Measurements from ENCODE around the gene WNT7B.

WNT7B gene

DNA sequence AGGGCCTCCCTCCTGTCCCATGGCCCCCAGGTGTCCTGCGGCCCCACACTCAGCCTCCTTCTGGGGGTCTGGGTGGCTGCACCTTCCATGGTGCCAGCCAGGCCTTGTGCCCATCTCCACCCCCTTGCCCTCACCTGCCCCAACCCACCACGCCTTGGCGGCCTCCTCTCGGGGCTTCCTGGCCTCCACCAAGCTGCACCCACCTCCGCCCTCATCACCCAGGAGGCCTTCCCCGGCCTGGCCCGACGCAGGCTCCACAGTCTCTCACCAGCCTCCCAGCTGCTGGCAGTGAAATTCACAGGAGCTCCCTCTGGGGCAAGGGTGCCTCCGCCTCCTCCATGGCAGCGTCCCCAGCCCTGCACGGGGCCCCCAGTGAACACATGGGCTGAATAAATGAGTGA lies 35.9 kb upstream of the WNT7B start:
- Histone ChIP-seq H3K27ac (ENCODE audit: low read depth, low read length) (peak overlapping the region; percentile 99), H3K36me3 (ENCODE audit: control insufficient read depth, insufficient read depth, low read length) (no peaks in the 10 kb centered on the region), H3K4me3 (ENCODE audit: low read length) (peak overlapping the region; percentile 96), H3K27me3 (ENCODE audit: control insufficient read depth, insufficient read depth, low read length) (no peaks in the 10 kb centered on the region), H3K9ac (ENCODE audit: low read length) (peak overlapping the region; percentile 41), H3K4me1 (ENCODE audit: control insufficient read depth, insufficient read depth, low read length) (peaks cover 16% of the 10 kb centered on the region)

DNA sequence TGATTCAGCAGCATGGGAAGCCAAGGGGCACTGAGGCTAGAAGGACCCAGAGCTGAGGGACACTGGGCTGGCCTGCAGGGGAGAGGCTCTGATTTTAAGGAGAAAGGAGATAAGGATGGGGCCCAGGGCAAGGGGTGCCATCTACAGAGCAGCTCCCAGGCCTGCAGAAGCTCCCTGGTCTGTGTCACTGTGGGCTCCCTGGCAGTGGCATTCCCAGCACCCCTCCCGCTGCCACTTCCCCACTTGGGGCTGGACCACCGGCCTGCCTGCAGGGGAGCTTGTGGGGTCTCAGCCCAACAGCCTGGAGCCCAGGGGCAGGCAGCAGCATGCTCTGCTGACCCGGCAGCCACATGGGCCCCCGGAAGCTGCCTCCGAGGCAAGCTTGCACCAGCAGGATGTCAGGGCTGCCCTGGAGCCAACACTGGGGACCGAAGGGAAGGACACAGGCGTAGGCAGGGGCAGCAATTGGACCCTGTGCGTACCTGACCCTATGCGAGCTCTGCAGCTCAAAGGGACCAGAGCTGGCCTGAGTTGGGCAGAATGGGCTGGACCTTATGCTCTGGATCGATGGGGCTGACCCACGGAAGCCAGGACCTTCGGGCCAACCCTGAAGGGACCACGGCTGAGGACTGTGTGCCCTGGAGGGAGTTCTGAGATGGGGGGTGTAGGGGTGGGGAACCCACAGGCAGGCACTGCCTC lies 35.4 kb upstream of the WNT7B start:
- Histone ChIP-seq H3K9ac (ENCODE audit: low read length) (peak overlapping the region; percentile 14), H3K27ac (ENCODE audit: low read depth, low read length) (peak overlapping the region; percentile 99), H3K4me3 (ENCODE audit: low read length) (no peak overlapping the region), H3K27me3 (ENCODE audit: control insufficient read depth, insufficient read depth, low read length) (no peaks in the 10 kb centered on the region), H3K4me1 (ENCODE audit: control insufficient read depth, insufficient read depth, low read length) (peaks cover 21% of the 10 kb centered on the region), H3K36me3 (ENCODE audit: control insufficient read depth, insufficient read depth, low read length) (no peaks in the 10 kb centered on the region)

DNA sequence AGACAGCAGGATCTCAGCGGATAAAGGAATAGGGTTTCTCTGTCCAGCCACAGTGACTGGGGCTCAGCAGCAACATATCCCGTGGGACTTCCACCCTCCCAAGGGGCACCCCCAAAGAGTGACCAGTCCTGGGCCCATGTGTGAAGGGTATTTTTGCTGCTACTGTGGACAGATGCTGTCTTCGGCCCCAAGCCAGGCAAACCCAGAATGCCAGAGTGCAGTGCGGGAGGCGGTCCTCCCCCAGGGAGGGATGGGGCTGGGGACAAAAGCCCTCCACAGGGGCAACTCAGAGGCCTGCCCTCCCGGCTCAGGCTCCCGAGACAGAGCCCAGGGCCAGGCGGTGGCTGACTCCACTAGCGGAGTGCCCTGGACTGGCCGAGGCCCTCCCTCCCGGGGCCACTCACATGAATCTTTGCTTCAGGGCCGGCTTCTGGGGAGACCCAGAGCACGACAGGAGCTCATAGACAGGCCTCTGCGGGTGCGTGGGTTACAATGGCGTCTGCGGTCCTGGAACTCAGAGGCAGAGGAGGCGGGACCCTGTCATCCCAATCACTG lies 34.7 kb upstream of the WNT7B start:
- peaks cover 27% of the 10 kb centered on the region for H3K4me1 ChIP-seq (ENCODE audit: control insufficient read depth, insufficient read depth, low read length)
- H3K27me3 ChIP-seq (ENCODE audit: control insufficient read depth, insufficient read depth, low read length), result no peaks in the 10 kb centered on the region
- no peak overlapping the region for H3K9ac ChIP-seq (ENCODE audit: low read length)
- H3K27ac ChIP-seq (ENCODE audit: low read depth, low read length), result peak overlapping the region; percentile 52
- H3K36me3 ChIP-seq (ENCODE audit: control insufficient read depth, insufficient read depth, low read length), result no peaks in the 10 kb centered on the region
- no peak overlapping the region for H3K4me3 ChIP-seq (ENCODE audit: low read length)

DNA sequence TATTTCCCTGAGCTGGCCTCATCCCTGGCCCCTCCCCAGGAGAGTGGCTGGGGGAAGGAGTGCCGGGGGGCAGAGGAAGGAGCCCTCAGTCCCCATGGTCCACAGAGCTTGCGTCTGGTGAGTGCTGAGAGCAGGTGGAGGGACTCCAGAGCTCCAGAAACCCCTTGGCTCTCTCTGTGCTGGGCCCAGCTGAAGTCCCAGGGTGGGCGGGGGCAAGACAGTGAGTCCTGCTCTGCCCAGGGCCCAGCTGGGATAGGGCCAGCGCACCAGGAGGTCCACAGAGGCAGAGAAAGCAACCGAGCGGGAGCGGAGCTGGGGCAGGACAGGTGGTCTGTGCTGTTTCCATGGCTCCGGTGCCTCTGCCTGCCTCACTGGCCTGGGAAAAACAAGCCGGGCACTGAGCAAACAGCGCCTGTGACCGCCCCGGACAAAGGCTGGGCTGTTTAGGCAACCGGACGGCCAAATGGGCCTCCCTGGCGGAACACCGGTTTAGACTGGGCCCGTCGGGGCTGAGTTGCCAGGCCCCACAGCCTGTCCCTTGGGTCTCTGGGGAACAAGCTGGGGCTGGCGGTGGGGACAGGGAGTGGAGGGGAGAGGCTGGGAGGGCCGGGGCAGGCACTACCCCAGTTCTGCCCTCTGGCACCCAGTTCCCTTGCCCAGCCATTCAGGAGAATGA lies 34.1 kb upstream of the WNT7B start:
- Histone ChIP-seq H3K4me1 (ENCODE audit: control insufficient read depth, insufficient read depth, low read length) (peaks cover 33% of the 10 kb centered on the region), H3K9ac (ENCODE audit: low read length) (no peak overlapping the region)

DNA sequence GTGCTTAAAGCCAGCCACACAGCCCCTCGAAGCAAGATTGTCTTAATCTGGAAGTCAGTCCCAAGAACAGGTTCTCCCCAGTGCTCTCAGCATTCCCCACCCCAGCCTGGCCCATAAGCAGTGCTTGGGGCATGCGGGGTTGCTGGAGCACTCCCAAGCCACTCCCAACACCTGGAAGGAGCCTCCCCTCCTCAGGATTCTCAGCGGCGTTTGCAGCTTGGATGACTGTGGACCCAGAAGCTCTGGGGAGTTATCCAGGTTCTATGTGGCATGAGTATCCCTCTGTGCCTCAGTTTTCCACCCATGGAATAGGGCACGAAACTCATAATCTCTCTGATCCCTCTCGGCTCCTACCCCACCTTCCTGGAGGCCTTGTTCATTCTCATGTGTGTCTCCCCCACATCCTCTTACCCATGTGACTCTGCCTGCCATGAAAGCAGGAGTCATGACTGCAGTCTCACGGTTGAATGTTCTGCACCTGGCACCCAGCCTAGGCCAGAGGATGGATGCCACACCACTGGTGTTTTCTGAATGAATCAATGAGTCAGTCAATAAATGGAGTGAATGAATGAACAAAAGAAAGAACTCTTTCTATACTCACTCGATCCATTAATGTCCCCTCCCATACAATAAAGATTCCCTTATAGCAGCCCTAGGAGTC lies 33.4 kb upstream of the WNT7B start:
- H3K36me3 ChIP-seq (ENCODE audit: control insufficient read depth, insufficient read depth, low read length), result no peaks in the 10 kb centered on the region
- H3K9ac ChIP-seq (ENCODE audit: low read length), result no peak overlapping the region
- peaks cover 35% of the 10 kb centered on the region for H3K4me1 ChIP-seq (ENCODE audit: control insufficient read depth, insufficient read depth, low read length)
- H3K27me3 ChIP-seq (ENCODE audit: control insufficient read depth, insufficient read depth, low read length), result no peaks in the 10 kb centered on the region
- H3K27ac ChIP-seq (ENCODE audit: low read depth, low read length), result no peak overlapping the region
- H3K4me3 ChIP-seq (ENCODE audit: low read length), result no peak overlapping the region

More for the DNA sequence above, 34.1 kb upstream of the WNT7B start:
- Histone ChIP-seq H3K36me3 (ENCODE audit: control insufficient read depth, insufficient read depth, low read length) (no peaks in the 10 kb centered on the region), H3K27ac (ENCODE audit: low read depth, low read length) (peak overlapping the region; percentile 52), H3K27me3 (ENCODE audit: control insufficient read depth, insufficient read depth, low read length) (no peaks in the 10 kb centered on the region), H3K4me3 (ENCODE audit: low read length) (no peak overlapping the region)

DNA sequence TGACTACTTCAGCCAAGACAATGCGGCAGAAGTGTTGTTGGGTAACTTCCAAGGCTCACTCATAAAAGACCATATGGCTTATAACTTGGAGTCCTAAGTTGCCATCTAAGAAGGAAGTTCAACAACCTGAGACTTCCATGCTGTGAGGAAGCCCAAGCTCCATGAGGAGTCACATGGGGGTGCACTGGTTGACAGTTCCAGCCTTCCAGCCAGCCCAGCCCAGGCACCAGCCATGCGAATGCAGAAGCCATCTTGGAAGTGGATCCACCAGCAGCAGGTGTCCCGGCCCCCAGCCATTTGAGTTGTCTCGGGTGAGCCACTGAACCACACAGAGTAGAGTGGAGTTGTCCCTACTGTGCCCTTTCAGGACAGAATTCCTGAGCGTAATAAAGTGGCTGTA lies 32.8 kb upstream of the WNT7B start:
- H3K9ac ChIP-seq (ENCODE audit: low read length), result no peak overlapping the region
- no peak overlapping the region for H3K27ac ChIP-seq (ENCODE audit: low read depth, low read length)
- peaks cover 35% of the 10 kb centered on the region for H3K4me1 ChIP-seq (ENCODE audit: control insufficient read depth, insufficient read depth, low read length)
- no peaks in the 10 kb centered on the region for H3K27me3 ChIP-seq (ENCODE audit: control insufficient read depth, insufficient read depth, low read length)
- H3K4me3 ChIP-seq (ENCODE audit: low read length), result no peak overlapping the region
- no peaks in the 10 kb centered on the region for H3K36me3 ChIP-seq (ENCODE audit: control insufficient read depth, insufficient read depth, low read length)

DNA sequence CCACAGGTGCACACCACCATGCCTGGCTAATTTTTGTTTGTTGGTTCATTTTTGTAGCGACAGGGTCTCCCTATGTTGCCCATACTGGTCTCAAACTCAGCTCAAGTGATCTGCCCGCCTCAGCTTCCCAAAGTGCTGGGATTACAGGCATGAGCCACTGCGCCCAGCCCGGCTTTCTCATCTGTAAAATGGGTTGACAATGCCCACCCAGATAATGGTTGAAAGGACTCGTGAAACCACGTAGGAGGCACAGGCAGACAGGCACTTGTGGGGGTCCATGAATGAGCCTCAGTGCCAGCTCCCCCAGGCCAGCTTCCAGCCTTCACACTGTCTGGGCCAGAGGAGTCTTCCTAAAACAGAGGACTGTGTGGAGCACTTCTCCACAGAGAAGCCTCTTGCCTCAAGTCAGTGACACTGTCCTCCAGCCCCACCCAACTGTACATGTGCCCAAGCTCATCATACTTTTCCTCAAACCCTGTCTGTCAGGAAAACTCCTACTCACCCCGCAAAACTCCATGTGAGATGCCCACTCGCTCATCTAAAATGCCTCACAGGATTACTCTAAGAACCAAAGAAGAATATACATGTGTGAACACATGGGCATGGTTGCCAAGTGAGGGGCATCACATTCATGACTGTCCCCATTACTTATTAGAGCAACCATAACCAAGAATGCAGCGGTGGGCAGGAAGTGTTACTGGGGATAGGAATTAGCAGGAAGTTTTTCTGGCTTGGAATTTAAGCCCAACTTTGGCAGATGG lies 32.1 kb upstream of the WNT7B start:
- Histone ChIP-seq H3K27me3 (ENCODE audit: control insufficient read depth, insufficient read depth, low read length) (no peaks in the 10 kb centered on the region), H3K27ac (ENCODE audit: low read depth, low read length) (peak overlapping the region; percentile 96), H3K4me3 (ENCODE audit: low read length) (no peak overlapping the region), H3K9ac (ENCODE audit: low read length) (no peak overlapping the region), H3K4me1 (ENCODE audit: control insufficient read depth, insufficient read depth, low read length) (peaks cover 35% of the 10 kb centered on the region), H3K36me3 (ENCODE audit: control insufficient read depth, insufficient read depth, low read length) (no peaks in the 10 kb centered on the region)

DNA sequence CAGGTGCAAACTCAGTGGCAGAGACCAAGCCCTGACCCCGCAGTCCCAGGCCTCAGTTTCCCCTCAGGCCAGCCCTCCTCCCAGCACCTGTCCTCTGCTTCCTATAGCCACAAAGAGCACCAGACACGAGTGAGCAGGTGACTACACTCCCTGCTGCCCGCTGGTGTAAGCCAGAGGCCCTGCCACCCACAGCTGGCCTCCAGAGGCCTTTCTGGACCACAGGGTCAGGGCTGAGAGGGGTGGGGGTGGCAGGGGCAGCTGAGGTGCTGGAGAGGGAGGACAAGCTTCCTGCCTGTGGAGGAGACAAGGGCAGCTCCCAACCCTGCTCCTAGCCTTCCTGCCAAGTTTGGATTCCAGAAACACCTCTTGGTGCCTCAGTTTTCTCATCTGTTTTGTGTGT lies 31.3 kb upstream of the WNT7B start:
- no peaks in the 10 kb centered on the region for H3K27me3 ChIP-seq (ENCODE audit: control insufficient read depth, insufficient read depth, low read length)
- H3K36me3 ChIP-seq (ENCODE audit: control insufficient read depth, insufficient read depth, low read length), result no peaks in the 10 kb centered on the region
- H3K9ac ChIP-seq (ENCODE audit: low read length), result no peak overlapping the region
- peaks cover 34% of the 10 kb centered on the region for H3K4me1 ChIP-seq (ENCODE audit: control insufficient read depth, insufficient read depth, low read length)
- H3K4me3 ChIP-seq (ENCODE audit: low read length), result peak overlapping the region; percentile 23
- peak overlapping the region; percentile 96 for H3K27ac ChIP-seq (ENCODE audit: low read depth, low read length)

DNA sequence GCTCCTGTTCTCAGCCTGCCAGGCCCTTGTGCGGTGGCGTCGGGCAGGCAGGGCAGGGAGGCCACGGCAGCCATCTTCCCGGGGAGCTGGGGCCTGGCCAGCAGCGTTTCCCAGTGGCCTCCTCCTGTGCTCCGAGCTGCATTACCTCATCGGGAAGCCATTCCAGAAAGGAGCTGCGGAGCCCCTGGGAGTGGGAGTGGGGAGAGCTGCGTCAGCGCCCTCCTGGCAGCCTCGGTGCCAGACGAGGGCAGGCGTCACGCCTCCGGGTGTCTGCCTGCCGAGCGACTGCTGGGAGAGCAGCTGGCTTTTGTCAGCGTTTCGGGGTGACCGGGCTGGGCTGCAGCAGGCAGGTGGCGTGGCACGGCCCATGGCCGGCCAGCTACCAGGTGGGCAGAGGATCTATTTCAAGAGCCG lies 30.9 kb upstream of the WNT7B start:
- Histone ChIP-seq H3K27ac (ENCODE audit: low read depth, low read length) (peak overlapping the region; percentile 96), H3K4me3 (ENCODE audit: low read length) (peak overlapping the region; percentile 23), H3K36me3 (ENCODE audit: control insufficient read depth, insufficient read depth, low read length) (no peaks in the 10 kb centered on the region), H3K9ac (ENCODE audit: low read length) (no peak overlapping the region), H3K27me3 (ENCODE audit: control insufficient read depth, insufficient read depth, low read length) (no peaks in the 10 kb centered on the region), H3K4me1 (ENCODE audit: control insufficient read depth, insufficient read depth, low read length) (peaks cover 30% of the 10 kb centered on the region)

DNA sequence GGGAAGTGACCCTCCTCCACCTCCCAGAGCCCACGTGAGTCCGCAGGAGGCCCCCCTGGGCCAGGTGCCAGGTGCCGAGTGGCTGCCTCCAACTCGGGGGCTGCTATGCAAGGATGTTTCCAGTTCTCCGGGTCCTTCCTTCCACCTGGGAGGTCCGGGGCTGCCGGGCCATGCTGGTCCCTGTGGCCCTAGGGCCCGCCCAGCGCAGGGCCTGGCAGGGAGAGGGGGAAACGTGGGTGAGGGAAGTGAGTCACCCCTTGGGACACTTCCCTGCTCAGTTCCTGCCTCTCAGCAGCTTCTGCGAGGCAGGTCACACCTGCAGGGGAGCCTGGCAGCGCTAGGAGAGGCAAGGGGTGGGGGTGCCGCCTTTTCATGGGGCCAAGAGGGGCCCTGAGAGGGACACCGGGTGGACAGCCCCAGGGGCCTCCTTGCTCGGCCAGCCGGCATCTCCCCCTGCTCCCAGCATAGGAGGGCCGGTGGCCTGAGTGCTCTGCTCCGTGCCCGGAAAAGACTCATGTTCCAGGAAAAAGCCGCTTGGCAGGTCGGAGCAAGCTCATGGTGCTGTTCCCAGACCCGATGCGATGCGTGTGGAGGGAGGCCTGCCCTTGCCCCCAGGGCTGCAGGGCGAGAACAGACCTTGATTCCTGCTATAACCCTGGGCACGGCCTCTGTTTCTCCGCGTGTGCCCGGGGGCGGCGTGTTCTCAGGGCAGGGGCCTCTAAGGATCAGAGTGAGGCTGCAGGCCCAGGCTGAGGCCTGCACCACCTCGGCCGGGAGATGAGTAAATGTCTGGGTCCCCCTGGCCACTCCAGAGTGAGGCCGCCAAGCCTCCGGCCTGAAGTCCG lies 30.3 kb upstream of the WNT7B start:
- Histone ChIP-seq H3K9ac (ENCODE audit: low read length) (peak overlapping the region; percentile 34), H3K27me3 (ENCODE audit: control insufficient read depth, insufficient read depth, low read length) (no peaks in the 10 kb centered on the region), H3K4me3 (ENCODE audit: low read length) (peak overlapping the region; percentile 47), H3K27ac (ENCODE audit: low read depth, low read length) (peak overlapping the region; percentile 96), H3K36me3 (ENCODE audit: control insufficient read depth, insufficient read depth, low read length) (no peaks in the 10 kb centered on the region), H3K4me1 (ENCODE audit: control insufficient read depth, insufficient read depth, low read length) (peaks cover 26% of the 10 kb centered on the region)

DNA sequence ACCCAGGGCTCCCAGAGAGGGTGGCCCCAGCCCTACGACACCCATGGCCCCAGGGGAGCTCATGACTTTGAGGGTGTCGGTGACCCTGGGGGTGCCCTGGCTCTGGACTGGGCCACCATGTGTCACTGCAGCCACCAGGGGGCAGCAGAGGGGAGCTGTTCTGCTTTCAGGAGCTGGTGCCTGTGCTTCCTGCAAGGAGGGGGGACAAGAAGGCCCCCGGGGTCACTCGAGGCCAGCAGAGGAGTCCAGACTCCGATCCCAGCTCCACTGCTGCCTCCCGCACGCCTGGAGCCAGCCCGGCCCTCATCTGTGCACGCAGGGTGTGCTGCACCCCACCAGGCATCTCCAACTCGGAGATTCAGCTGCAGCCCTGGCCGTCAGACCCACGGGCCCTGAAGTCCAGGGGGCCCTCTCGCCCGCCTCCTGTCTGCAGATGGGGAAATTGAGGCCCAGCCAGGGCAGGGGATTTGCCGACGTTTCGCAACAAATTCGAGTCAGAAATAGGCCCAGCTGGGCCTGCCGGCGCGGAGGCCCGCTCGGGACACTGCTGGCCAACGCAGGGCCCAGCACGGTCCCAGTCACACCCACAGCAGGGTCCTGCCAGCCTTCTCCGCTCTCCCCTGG lies 29.5 kb upstream of the WNT7B start:
- no peak overlapping the region for H3K9ac ChIP-seq (ENCODE audit: low read length)
- H3K27ac ChIP-seq (ENCODE audit: low read depth, low read length), result peak overlapping the region; percentile 96
- H3K27me3 ChIP-seq (ENCODE audit: control insufficient read depth, insufficient read depth, low read length), result no peaks in the 10 kb centered on the region
- H3K36me3 ChIP-seq (ENCODE audit: control insufficient read depth, insufficient read depth, low read length), result no peaks in the 10 kb centered on the region
- H3K4me1 ChIP-seq (ENCODE audit: control insufficient read depth, insufficient read depth, low read length), result peaks cover 26% of the 10 kb centered on the region
- peak overlapping the region; percentile 47 for H3K4me3 ChIP-seq (ENCODE audit: low read length)

Data from rectal smooth muscle tissue (tissue), 1 donor.